GM18505 (cell line): ENCODE measurements around the gene CEP19.
"Not testable (repeated sequence)": the region's sequence is repeated elsewhere in the genome, so short reads cannot be mapped to it uniquely, and the experiment has no call there.

Experiments
- ATAC-seq: cut with Tn5 transposase; IDR thresholded peaks from one replicate; pipeline ENCODE4 v1.9.1; 2021; ENCODE audit not compliant: unreplicated experiment
- POLR2A ChIP-seq: IDR thresholded peaks from 4 replicates; pipeline ENCODE4 v1.6.1; 2011; ENCODE audit warnings: borderline replicate concordance; ENCODE audit not compliant: insufficient read depth, insufficient read length; ENCODE audit errors: extremely low read depth

CEP19 gene

GRCh38 chr3:196711838-196712513, at the start of gene CEP19, which contains the start of gene PIGX:
Gene CEP19 (minus strand): TSS chr3:196712250. CDS start chr3:196708657, 3,593 bp downstream.
Gene PIGX (plus strand): TSS chr3:196712377.
- TF ChIP-seq POLR2A = peak; percentile 86
- ATAC-seq = peak; percentile 73

- ATAC-seq = no peak
- no peak for TF ChIP-seq POLR2A
Observed at GRCh38 chr3:196757876-196758739, 46.1 kb upstream of the CEP19 start.

- no peak for TF ChIP-seq POLR2A
Observed at GRCh38 chr3:196756732-196757131, 44.7 kb upstream of the CEP19 start.

GRCh38 chr3:196754091-196754981, 42.3 kb upstream of the CEP19 start:
- TF ChIP-seq POLR2A = no peak
- ATAC-seq = no peak

More at GRCh38 chr3:196756732-196757131, 44.7 kb upstream of the CEP19 start:
- ATAC-seq = no peak

GRCh38 chr3:196753201-196753600, 41.2 kb upstream of the CEP19 start:
- TF ChIP-seq POLR2A = no peak
- ATAC-seq = no peak

GRCh38 chr3:196749125-196749524, 37.1 kb upstream of the CEP19 start:
- no peak for TF ChIP-seq POLR2A
- ATAC-seq = no peak

- ATAC-seq = not testable (repeated sequence)
Observed at GRCh38 chr3:196743569-196743968, 31.5 kb upstream of the CEP19 start.

- no peak for TF ChIP-seq POLR2A
- ATAC-seq = no peak
Observed at GRCh38 chr3:196741249-196741889, 29.3 kb upstream of the CEP19 start.

GRCh38 chr3:196740481-196741248, 28.6 kb upstream of the CEP19 start:
- TF ChIP-seq POLR2A = no peak
- ATAC-seq = no peak

- peak; percentile 78 for TF ChIP-seq POLR2A
- peak; percentile 89 for ATAC-seq
Observed at GRCh38 chr3:196739671-196740480, 27.8 kb upstream of the CEP19 start, which contains the start of gene PAK2. Gene PAK2 (plus strand): TSS chr3:196739857. CDS start chr3:196782647, 42,790 bp downstream.

- ATAC-seq = no peak
- TF ChIP-seq POLR2A = no peak
Observed at GRCh38 chr3:196737655-196738054, 25.6 kb upstream of the CEP19 start.

- no peak for ATAC-seq
- no peak for TF ChIP-seq POLR2A
Observed at GRCh38 chr3:196736670-196737374, 24.8 kb upstream of the CEP19 start.
